Left ventricle myocardium inferior (tissue), 1 donor: ENCODE measurements around the gene PDGFB. TPM values are rescaled to one million over a fixed set of nuclear protein-coding genes. Genes with fewer than 3 reads are reported as not detected.

Source experiments
- DNase-seq: peaks from one replicate; pipeline ENCODE4 v3.0.0-alpha.2; 2020
- H3K27ac ChIP-seq: fragments of 200-600 bp; replicated peaks from 2 replicates; pipeline ENCODE4 v1.8.0; 2021
- H3K27me3 ChIP-seq: fragments of 200-600 bp; 2 replicates; pipeline ENCODE4 v1.8.0; 2021; ENCODE audit warnings: low read depth
- H3K36me3 ChIP-seq: fragments of 200-600 bp; 2 replicates; pipeline ENCODE4 v1.8.0; 2021
- H3K4me1 ChIP-seq: fragments of 200-600 bp; 2 replicates; pipeline ENCODE4 v1.8.0; 2021
- H3K4me3 ChIP-seq: fragments of 200-600 bp; 2 replicates; pipeline ENCODE4 v1.8.0; 2021; ENCODE audit warnings: mild to moderate bottlenecking, moderate library complexity
- H3K9me3 ChIP-seq: fragments of 200-600 bp; replicated peaks from 2 replicates; pipeline ENCODE4 v1.8.0; 2021
- intact Hi-C: fragments of 100-400 bp; cut with micrococcal nuclease; formaldehyde crosslinking; loops from one replicate; pipeline ENCODE4 v1.11.0; 2022
- total RNA-seq: library from RNA; stranded (reverse); fragmentation: NEBNext Ultra II Directional; extraction: Animal tissue kit (Norgen Biotek cat#: 25700); gene quantifications from one replicate; pipeline ENCODE4 v1.2.1, GENCODE V29; 2021
- TF ChIP-seq, protein P1 (sequence below): fragments of 200-600 bp; IDR thresholded peaks from 2 replicates; pipeline ENCODE4 v1.8.0; 2021; ENCODE audit warnings: antibody characterized with exemption, mild to moderate bottlenecking, borderline replicate concordance
- donor health status: DM: no; HTN: yes; CAD: no; lungs with severe emphysema.

The PDGFB gene
- total RNA-seq, 1 donor from 2014 or later, result 17.2 TPM

DNA sequence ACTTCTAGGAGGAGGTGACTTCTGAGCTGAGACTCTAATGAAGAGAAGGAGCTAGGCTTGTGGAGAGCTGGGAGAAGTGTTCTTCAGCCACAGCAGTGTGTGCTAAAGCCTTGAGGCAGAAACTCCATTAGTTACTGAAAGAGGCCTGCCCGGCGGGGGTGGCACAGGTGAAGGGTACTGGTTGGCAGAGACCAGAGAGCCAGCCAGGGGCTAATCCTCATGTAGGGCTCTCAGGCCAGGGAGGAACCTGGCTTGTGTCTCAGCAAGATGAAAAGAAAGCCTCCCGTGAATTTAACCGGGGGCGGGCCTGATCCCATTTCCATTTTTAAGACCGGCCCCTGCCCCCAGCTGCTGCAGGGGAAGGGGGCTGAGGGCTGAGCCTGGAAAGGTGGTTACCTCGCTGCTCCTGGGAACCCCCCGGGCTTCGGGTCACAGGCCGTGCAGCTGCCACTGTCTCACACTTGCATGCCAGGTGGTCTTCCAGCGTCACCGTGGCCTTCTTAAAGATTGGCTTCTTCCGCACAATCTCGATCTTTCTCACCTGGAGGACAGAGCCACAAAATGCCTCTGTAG is 15.0 kb downstream of the PDGFB start:
- Histone ChIP-seq H3K27ac (peak overlapping the region; percentile 97), H3K36me3 (peaks cover 63% of the 10 kb centered on the region), H3K27me3 (no peaks in the 10 kb centered on the region)

DNA sequence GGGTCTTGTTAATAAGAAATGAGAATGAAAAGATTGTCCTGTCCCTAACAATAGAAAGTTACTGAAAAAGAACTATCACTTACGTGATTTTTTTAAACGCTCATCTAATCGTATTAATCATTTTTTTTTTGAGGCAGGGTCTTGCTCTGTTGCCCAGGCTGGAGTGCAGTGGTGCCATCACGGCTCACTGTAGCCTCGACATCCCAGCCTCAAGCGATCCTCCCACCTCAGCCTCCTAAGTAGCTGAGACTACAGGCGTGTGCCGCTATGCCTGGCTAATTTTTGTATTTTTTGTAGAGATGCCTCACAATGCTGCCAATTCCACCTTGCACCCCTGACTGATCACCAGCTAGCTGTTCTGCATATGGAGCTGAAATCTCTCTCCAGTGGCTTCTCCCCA is 15.7 kb downstream of the PDGFB start:
- H3K4me3 ChIP-seq, result no peak overlapping the region
- DNase-seq, result no peak
- peaks cover 43% of the 10 kb centered on the region for H3K4me1 ChIP-seq
- intact Hi-C loops, result no loop called here
- peak overlapping the region; percentile 97 for H3K27ac ChIP-seq
- no peaks in the 10 kb centered on the region for H3K27me3 ChIP-seq
- H3K36me3 ChIP-seq, result peaks cover 70% of the 10 kb centered on the region
- TF ChIP-seq, protein P1, sequence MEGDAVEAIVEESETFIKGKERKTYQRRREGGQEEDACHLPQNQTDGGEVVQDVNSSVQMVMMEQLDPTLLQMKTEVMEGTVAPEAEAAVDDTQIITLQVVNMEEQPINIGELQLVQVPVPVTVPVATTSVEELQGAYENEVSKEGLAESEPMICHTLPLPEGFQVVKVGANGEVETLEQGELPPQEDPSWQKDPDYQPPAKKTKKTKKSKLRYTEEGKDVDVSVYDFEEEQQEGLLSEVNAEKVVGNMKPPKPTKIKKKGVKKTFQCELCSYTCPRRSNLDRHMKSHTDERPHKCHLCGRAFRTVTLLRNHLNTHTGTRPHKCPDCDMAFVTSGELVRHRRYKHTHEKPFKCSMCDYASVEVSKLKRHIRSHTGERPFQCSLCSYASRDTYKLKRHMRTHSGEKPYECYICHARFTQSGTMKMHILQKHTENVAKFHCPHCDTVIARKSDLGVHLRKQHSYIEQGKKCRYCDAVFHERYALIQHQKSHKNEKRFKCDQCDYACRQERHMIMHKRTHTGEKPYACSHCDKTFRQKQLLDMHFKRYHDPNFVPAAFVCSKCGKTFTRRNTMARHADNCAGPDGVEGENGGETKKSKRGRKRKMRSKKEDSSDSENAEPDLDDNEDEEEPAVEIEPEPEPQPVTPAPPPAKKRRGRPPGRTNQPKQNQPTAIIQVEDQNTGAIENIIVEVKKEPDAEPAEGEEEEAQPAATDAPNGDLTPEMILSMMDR, result no peak
- H3K9me3 ChIP-seq, result no peaks in the 10 kb centered on the region

More for the DNA sequence above, 15.0 kb downstream of the PDGFB start:
- TF ChIP-seq, protein P1, result no peak
- H3K4me1 ChIP-seq, result peaks cover 50% of the 10 kb centered on the region
- H3K9me3 ChIP-seq, result no peaks in the 10 kb centered on the region
- no peak for DNase-seq
- intact Hi-C loops, result loop anchor here (10.0 kb wide), 2 partner anchors 55 to 75 kb away; no protein-coding TSS in a partner anchor
- H3K4me3 ChIP-seq, result no peak overlapping the region

DNA sequence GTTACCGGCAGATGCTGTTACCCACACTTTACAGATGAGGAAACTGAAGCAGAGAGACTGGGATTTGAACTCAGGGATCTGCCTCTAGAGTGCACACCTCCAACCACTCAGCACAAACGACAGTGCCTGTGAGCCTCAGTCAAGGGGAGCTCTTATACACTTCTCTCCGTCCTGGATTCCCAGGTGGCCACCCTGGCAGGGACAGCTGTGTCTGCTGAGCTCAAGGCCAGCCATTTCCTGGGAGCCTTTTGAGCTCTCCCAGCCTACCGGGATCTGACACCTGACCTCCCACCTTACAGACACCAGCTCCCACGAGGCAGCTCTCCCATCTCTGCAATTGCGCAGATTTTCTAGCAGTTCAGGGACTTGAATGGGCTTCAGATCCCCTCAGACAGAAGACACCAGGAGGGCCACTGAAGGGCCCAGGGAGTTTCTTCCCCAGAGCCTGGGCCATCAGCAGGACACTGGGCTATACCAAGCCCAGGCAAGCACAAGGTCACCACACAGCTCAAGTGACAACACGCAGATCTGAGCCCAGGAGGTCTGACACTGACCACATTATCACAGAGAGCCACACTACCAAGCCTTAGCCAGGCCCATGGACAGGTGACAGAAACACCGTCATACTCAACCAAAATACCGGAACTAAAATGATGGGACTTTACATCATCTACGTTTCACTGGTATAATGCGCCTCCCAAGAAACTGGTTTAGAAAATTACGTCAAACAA is 17.1 kb downstream of the PDGFB start:
- H3K4me1 ChIP-seq, result peaks cover 29% of the 10 kb centered on the region
- H3K27ac ChIP-seq, result no peak overlapping the region
- TF ChIP-seq, protein P1, result no peak
- intact Hi-C loops, result no loop called here
- no peak for DNase-seq
- H3K27me3 ChIP-seq, result no peaks in the 10 kb centered on the region
- no peaks in the 10 kb centered on the region for H3K9me3 ChIP-seq
- H3K4me3 ChIP-seq, result no peak overlapping the region
- H3K36me3 ChIP-seq, result peaks cover 77% of the 10 kb centered on the region

DNA sequence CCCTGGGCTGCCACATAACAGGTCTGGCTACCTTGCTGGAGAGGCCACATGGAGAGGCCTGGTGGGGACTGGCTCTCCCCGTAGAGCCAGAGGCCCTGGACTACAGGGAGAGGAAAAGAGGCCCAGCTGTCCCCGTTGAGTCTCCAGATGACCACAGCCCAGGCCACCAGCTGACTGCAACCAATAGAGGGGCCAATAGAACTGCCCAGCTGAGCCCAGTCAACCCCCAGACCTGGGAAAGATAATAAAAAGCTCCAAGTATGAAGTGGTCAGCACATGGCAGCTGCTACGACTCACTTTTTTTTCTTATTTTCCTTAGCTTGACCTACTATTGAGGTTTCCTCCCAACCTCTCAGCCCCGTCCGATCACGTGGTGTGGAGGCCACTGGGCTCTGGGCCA is 18.4 kb downstream of the PDGFB start:
- H3K4me1 ChIP-seq, result peaks cover 24% of the 10 kb centered on the region
- TF ChIP-seq, protein P1, result no peak
- no peak for DNase-seq
- H3K36me3 ChIP-seq, result peaks cover 82% of the 10 kb centered on the region
- H3K27ac ChIP-seq, result no peak overlapping the region
- intact Hi-C loops, result no loop called here
- peaks cover 5% of the 10 kb centered on the region for H3K9me3 ChIP-seq
- no peaks in the 10 kb centered on the region for H3K27me3 ChIP-seq
- H3K4me3 ChIP-seq, result no peak overlapping the region

DNA sequence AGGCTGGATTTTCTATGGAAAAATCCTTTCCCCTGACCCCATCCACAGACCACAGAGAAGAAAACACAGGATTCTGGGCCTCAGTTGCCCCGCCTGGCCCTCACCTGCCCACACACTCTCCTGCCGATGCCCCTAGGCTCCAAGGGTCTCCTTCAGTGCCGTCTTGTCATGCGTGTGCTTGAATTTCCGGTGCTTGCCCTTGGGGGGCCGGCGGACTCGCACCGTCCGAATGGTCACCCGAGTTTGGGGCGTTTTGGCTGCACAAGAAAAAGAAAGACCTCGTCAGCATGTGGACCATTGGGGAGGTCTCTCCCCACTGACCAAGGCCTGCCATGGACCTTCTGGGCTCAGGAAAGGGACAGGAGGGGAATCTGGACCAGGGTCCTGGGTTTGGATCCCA is 19.2 kb downstream of the PDGFB start:
- peaks cover 5% of the 10 kb centered on the region for H3K9me3 ChIP-seq
- intact Hi-C loops, result no loop called here
- peaks cover 74% of the 10 kb centered on the region for H3K36me3 ChIP-seq
- peaks cover 24% of the 10 kb centered on the region for H3K4me1 ChIP-seq
- no peak overlapping the region for H3K4me3 ChIP-seq
- H3K27ac ChIP-seq, result no peak overlapping the region
- DNase-seq, result no peak
- H3K27me3 ChIP-seq, result no peaks in the 10 kb centered on the region
- TF ChIP-seq, protein P1, result no peak
